Esophagus muscularis mucosa (tissue), 3 donors: Measurements from ENCODE around the gene CYTH1.

ENCODE experiments used
- CTCF ChIP-seq, 3 experiments: fragments of 200-600 bp in 2 of 3; fragments of 450-650 bp in 1 of 3; sonication (generic) in 2 of 3; IDR thresholded peaks; one replicate each; pipeline ENCODE4 v1.5.1; 2017 to 2019; ENCODE audit warnings: antibody characterized with exemption in 3 of 3, mild to moderate bottlenecking in 2 of 3, moderate library complexity in 1 of 3
- EP300 ChIP-seq: sonication (generic); formaldehyde crosslinking; IDR thresholded peaks from one replicate; pipeline ENCODE4 v1.6.1; 2017; ENCODE audit warnings: antibody characterized with exemption

GRCh38 chr17:78748048-78748729, 33.9 kb downstream of the CYTH1 start:
- TF ChIP-seq CTCF (IDR thresholded peaks at IDR 0.05) (no peak), EP300 (no peak)
